Measurements from ENCODE around the gene BLOC1S3. TPM values are rescaled to one million over a fixed set of nuclear protein-coding genes. Genes with fewer than 3 reads are reported as not detected.

The BLOC1S3 gene
- total RNA-seq, 1 donor from 2014 or later, result 22.7 TPM

GRCh38 chr19:45161738-45162607 is 16.6 kb upstream of the BLOC1S3 start:
- Mint-ChIP-seq H3K27ac (ENCODE audit: unreplicated experiment) (no peak overlapping the region), H3K4me3 (ENCODE audit: unreplicated experiment) (no peak overlapping the region), H3K27me3 (ENCODE audit: unreplicated experiment) (peaks cover 29% of the 10 kb centered on the region), H3K4me1 (ENCODE audit: unreplicated experiment) (peaks cover 15% of the 10 kb centered on the region), H3K9me3 (ENCODE audit: unreplicated experiment) (no peaks in the 10 kb centered on the region), H3K36me3 (ENCODE audit: low read depth, unreplicated experiment) (peaks cover 4% of the 10 kb centered on the region)
- TF ChIP-seq CTCF (IDR thresholded peaks at IDR 0.05; ENCODE audit: unreplicated experiment), result peak; percentile 41
- peak; percentile 88 for DNase-seq (ENCODE audit: low spot score)

DNA sequence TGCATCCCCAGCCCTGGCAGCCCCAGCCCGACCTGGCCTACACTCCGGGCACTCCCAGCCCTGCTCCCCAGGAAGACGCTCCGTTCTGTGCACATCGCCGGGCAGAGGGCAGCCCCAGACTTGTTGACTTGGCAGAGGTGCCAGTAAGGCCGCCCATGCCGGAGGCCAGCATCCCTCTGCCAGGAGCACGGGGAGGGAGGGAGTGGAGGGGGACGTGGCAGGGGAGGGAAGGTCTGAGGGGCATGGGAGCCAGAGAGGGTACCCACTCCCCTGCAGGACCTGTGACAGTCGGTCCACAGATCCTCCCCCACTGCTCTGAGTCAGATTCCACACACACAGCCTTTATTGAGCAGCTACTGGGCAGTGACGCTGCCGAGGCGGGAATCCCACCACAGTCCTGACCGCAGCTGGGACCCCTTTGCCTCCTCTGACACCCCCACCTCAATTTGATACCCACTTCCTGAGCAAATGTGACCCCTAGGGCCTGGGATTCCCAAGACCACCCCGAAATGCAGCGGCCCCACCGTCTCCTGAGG is 15.9 kb upstream of the BLOC1S3 start:
- DNase-seq (ENCODE audit: low spot score), result no peak
- Mint-ChIP-seq H3K9me3 (ENCODE audit: unreplicated experiment) (no peaks in the 10 kb centered on the region), H3K4me3 (ENCODE audit: unreplicated experiment) (no peak overlapping the region), H3K27ac (ENCODE audit: unreplicated experiment) (no peak overlapping the region), H3K27me3 (ENCODE audit: unreplicated experiment) (peaks cover 26% of the 10 kb centered on the region), H3K4me1 (ENCODE audit: unreplicated experiment) (peaks cover 18% of the 10 kb centered on the region), H3K36me3 (ENCODE audit: low read depth, unreplicated experiment) (peaks cover 7% of the 10 kb centered on the region)
- no peak for TF ChIP-seq CTCF (IDR thresholded peaks at IDR 0.05; ENCODE audit: unreplicated experiment)

DNA sequence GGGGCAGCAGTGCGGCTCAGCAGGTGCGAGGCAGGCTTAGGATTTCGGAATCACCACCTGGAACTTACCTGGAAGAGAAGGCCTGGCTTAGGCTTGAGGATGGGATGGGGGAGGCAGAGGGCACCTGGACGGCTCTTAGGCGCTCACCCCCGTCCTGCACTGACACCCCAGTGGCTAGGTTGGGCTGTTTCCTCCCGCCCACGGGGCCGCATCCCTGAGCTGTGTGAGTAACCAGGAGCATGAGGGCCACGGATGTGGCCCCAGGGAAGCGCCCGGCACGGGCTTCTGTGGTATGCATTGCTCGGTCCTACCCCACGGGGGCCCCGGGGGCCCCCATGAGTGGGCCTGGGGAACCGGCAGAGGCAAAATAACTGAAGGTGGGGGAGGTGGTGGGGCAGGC is 15.4 kb upstream of the BLOC1S3 start:
- H3K4me3 Mint-ChIP-seq (ENCODE audit: unreplicated experiment), result no peak overlapping the region
- no peak overlapping the region for H3K27ac Mint-ChIP-seq (ENCODE audit: unreplicated experiment)
- no peaks in the 10 kb centered on the region for H3K9me3 Mint-ChIP-seq (ENCODE audit: unreplicated experiment)
- peaks cover 21% of the 10 kb centered on the region for H3K27me3 Mint-ChIP-seq (ENCODE audit: unreplicated experiment)
- peaks cover 18% of the 10 kb centered on the region for H3K4me1 Mint-ChIP-seq (ENCODE audit: unreplicated experiment)
- no peak for DNase-seq (ENCODE audit: low spot score)
- peaks cover 7% of the 10 kb centered on the region for H3K36me3 Mint-ChIP-seq (ENCODE audit: low read depth, unreplicated experiment)
- TF ChIP-seq CTCF (IDR thresholded peaks at IDR 0.05; ENCODE audit: unreplicated experiment), result no peak

DNA sequence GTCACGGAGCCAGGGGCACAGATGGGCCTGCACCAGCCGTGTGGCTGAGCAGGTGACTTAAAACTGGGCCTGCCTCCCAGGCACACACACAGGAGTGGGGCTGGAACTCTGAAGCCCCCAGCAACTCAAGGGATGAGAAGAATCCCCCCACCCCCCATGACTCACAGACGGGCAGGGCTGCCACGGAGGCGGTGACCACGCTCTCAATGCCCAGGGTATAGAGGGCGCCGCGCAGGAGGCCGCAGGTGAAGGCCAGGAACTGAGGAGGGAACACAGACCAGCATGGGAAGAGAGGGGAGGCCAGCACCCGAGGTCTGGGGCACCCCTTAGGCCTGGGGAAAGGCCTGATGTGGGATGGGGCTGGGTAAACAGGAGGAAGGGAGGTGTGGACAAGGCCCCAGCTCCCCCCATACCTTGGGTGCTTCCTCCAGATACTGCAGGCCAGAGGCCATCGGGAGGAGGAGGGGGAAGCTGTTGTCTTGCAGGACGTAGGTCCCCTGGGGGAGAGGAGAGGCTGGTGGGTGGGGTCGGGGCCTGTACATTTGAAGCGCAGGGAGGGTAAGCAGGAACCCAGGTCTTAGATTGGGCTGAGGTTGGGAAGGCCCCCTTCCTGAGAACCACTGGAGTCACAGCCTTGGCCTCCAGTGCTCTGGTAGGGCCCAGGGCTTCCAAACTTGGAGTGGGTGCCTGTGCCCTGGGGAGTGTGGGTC is 14.7 kb upstream of the BLOC1S3 start:
- no peaks in the 10 kb centered on the region for H3K9me3 Mint-ChIP-seq (ENCODE audit: unreplicated experiment)
- no peak for DNase-seq (ENCODE audit: low spot score)
- TF ChIP-seq CTCF (IDR thresholded peaks at IDR 0.05; ENCODE audit: unreplicated experiment), result no peak
- peaks cover 17% of the 10 kb centered on the region for H3K27me3 Mint-ChIP-seq (ENCODE audit: unreplicated experiment)
- peaks cover 25% of the 10 kb centered on the region for H3K4me1 Mint-ChIP-seq (ENCODE audit: unreplicated experiment)
- H3K36me3 Mint-ChIP-seq (ENCODE audit: low read depth, unreplicated experiment), result peaks cover 7% of the 10 kb centered on the region
- no peak overlapping the region for H3K4me3 Mint-ChIP-seq (ENCODE audit: unreplicated experiment)
- H3K27ac Mint-ChIP-seq (ENCODE audit: unreplicated experiment), result no peak overlapping the region

Measured in endothelial cell (in vitro differentiated cells).